Cardiac fibroblast (primary cell): ENCODE results near the gene SLC22A7.
"Not testable (repeated sequence)": the region's sequence is repeated elsewhere in the genome, so short reads cannot be mapped to it uniquely, and the experiment has no call there.

Source experiments
- DNase-seq, 2 donors: peaks; one replicate each; pipeline versions ENCODE4 v3.0.0 to v3.0.0-alpha.2; 2010; ENCODE audit warnings: low read depth in 2 of 2
- H3K4me3 ChIP-seq, 2 donors: replicated peaks in 1 of 2; 1 replicate in 1 of 2; 2 replicates in 1 of 2; pipeline ENCODE4 v1.5.1; 2011; ENCODE audit warnings: low read depth in 2 of 2, low read length in 2 of 2, mild to moderate bottlenecking in 2 of 2, moderate library complexity in 1 of 2
- TF ChIP-seq, protein P1 (sequence below): IDR thresholded peaks from one replicate; pipeline ENCODE4 v1.5.1; 2011; ENCODE audit warnings: low read depth, mild to moderate bottlenecking, low read length, inconsistent platforms

The SLC22A7 gene

GRCh38 chr6:43335469-43335868 lies 37.4 kb downstream of the SLC22A7 start:
- TF ChIP-seq, protein P1, sequence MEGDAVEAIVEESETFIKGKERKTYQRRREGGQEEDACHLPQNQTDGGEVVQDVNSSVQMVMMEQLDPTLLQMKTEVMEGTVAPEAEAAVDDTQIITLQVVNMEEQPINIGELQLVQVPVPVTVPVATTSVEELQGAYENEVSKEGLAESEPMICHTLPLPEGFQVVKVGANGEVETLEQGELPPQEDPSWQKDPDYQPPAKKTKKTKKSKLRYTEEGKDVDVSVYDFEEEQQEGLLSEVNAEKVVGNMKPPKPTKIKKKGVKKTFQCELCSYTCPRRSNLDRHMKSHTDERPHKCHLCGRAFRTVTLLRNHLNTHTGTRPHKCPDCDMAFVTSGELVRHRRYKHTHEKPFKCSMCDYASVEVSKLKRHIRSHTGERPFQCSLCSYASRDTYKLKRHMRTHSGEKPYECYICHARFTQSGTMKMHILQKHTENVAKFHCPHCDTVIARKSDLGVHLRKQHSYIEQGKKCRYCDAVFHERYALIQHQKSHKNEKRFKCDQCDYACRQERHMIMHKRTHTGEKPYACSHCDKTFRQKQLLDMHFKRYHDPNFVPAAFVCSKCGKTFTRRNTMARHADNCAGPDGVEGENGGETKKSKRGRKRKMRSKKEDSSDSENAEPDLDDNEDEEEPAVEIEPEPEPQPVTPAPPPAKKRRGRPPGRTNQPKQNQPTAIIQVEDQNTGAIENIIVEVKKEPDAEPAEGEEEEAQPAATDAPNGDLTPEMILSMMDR, result no peak
- no peak overlapping the region for H3K4me3 ChIP-seq
- DNase-seq, result no peak

GRCh38 chr6:43336382-43336781 lies 38.3 kb downstream of the SLC22A7 start:
- TF ChIP-seq, protein P1, result no peak
- no peak overlapping the region for H3K4me3 ChIP-seq
- DNase-seq, result peak in 1 of 2 donors; percentile 34

- no peak for DNase-seq
- TF ChIP-seq, protein P1, result no peak
- H3K4me3 ChIP-seq, result no peak overlapping the region
Observed at GRCh38 chr6:43338243-43338642, 40.2 kb downstream of the SLC22A7 start.

- TF ChIP-seq, protein P1, result no peak
- DNase-seq, result no peak
- no peak overlapping the region for H3K4me3 ChIP-seq
Observed at GRCh38 chr6:43339168-43339567, 41.1 kb downstream of the SLC22A7 start.

- H3K4me3 ChIP-seq, DNase-seq: not testable (repeated sequence)
Observed at GRCh38 chr6:43346243-43346642, 48.2 kb downstream of the SLC22A7 start.

GRCh38 chr6:43347021-43347420 lies 49.0 kb downstream of the SLC22A7 start:
- DNase-seq, result no peak
- TF ChIP-seq, protein P1, result no peak
- H3K4me3 ChIP-seq, result no peak overlapping the region

DNA sequence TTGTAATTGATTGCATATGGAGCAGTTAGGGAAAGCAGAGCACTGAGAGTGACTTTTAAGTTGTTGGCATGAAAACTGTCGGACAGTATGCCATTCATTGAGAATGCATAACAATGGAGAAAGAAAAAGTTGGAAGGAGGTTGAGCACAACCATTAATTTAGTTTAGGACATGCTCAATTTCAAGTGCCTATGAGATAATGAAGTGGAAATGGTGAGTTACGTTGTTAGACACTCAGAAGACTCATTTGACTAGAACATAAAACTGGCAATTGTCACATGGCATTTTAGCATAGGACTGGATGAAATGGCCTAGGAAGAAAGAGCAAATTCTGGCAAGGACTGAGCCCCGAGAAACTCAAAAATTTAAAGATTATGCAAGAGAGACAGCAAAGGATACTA lies 49.4 kb downstream of the SLC22A7 start:
- no peak overlapping the region for H3K4me3 ChIP-seq
- DNase-seq, result no peak
- TF ChIP-seq, protein P1, result no peak

DNA sequence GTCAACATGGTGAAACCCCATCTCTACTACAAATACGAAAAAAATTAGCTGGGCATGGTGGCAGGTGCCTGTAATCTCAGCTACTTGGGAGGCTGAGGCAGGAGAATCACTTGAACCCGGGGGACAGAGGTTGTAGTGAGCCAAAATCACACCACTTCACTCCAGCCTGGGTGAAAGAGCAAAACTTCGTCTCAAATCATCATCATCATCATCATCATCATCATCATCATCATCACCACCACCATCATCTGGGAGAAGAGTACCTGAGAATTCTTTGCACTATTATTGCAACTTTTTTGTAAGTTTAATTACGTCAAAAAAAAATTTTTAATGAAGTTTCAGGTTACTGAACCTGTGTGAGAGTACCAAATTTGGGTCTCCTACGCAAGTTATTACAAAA lies 53.9 kb downstream of the SLC22A7 start:
- not testable (repeated sequence) for DNase-seq, H3K4me3 ChIP-seq
